ENCODE measurements around the gene NTSR1. TPM values are rescaled to one million over a fixed set of nuclear protein-coding genes. Genes with fewer than 3 reads are reported as not detected.

The NTSR1 gene
- total and polyA plus RNA-seq, 4 donors: 0.02 to 3.7 (median 0.76) TPM

- TF ChIP-seq CTCF (IDR thresholded peaks at IDR 0.05; ENCODE audit: control extremely low read depth, extremely low read depth): no peak
- H3K4me1 ChIP-seq (ENCODE audit: control insufficient read depth in 5 of 5, insufficient read depth in 5 of 5, low read length in 5 of 5): peaks cover 0 to 28% (median 6%) of the 10 kb centered on the region in 5 donors
- H3K4me3 ChIP-seq: no peak overlapping the region
- H3K9me3 ChIP-seq (ENCODE audit: control insufficient read depth in 4 of 4, insufficient read depth in 3 of 4, low read length in 3 of 4): no peaks in the 10 kb centered on the region
- no peak for DNase-seq
- H3K27me3 ChIP-seq (ENCODE audit: control insufficient read depth in 3 of 3, insufficient read depth in 3 of 3, low read length in 2 of 3): no peaks in the 10 kb centered on the region
- H3K36me3 ChIP-seq (ENCODE audit: control insufficient read depth in 4 of 4, insufficient read depth in 4 of 4, low read length in 4 of 4): peaks cover 0 to 14% (median 0%) of the 10 kb centered on the region in 4 donors
- H3K9ac ChIP-seq (ENCODE audit: insufficient read depth in 1 of 2, low read length in 2 of 2): no peak overlapping the region
- ATAC-seq (ENCODE audit: insufficient read depth, low FRiP score): no peak
- H3K27ac ChIP-seq (ENCODE audit: low read depth in 1 of 2, low read length in 1 of 2): peak overlapping the region in 1 of 2 donors; percentile 38
- 69 to 84% methylated on average over 26 to 29 of the region's 33 CpGs for WGBS, 2 donors
Observed at GRCh38 chr20:62665826-62666735, 42.6 kb upstream of the NTSR1 start.

GRCh38 chr20:62666736-62667529 lies 41.7 kb upstream of the NTSR1 start:
- no peak overlapping the region for H3K9ac ChIP-seq (ENCODE audit: insufficient read depth in 1 of 2, low read length in 2 of 2)
- peaks cover 0 to 16% (median 0%) of the 10 kb centered on the region in 4 donors for H3K36me3 ChIP-seq (ENCODE audit: control insufficient read depth in 4 of 4, insufficient read depth in 4 of 4, low read length in 4 of 4)
- H3K27ac ChIP-seq (ENCODE audit: low read depth in 1 of 2, low read length in 1 of 2): peak overlapping the region in 1 of 2 donors; percentile 38
- H3K4me1 ChIP-seq (ENCODE audit: control insufficient read depth in 5 of 5, insufficient read depth in 5 of 5, low read length in 5 of 5): peaks cover 0 to 28% (median 6%) of the 10 kb centered on the region in 5 donors
- H3K27me3 ChIP-seq (ENCODE audit: control insufficient read depth in 3 of 3, insufficient read depth in 3 of 3, low read length in 2 of 3): no peaks in the 10 kb centered on the region
- no peak for TF ChIP-seq CTCF (IDR thresholded peaks at IDR 0.05; ENCODE audit: control extremely low read depth, extremely low read depth)
- peak; percentile 57 to 77 (median 76) for DNase-seq
- WGBS, 2 donors: 43 to 67% methylated on average over 27 of the region's 27 CpGs
- ATAC-seq (ENCODE audit: insufficient read depth, low FRiP score): peak; percentile 54
- no peak overlapping the region for H3K4me3 ChIP-seq
- H3K9me3 ChIP-seq (ENCODE audit: control insufficient read depth in 4 of 4, insufficient read depth in 3 of 4, low read length in 3 of 4): no peaks in the 10 kb centered on the region

- H3K4me3 ChIP-seq: no peak overlapping the region
- peak in 1 of 3 donors; percentile 34 for DNase-seq
- peaks cover 0 to 28% (median 6%) of the 10 kb centered on the region in 5 donors for H3K4me1 ChIP-seq (ENCODE audit: control insufficient read depth in 5 of 5, insufficient read depth in 5 of 5, low read length in 5 of 5)
Observed at GRCh38 chr20:62667530-62668440, 40.9 kb upstream of the NTSR1 start.

More at GRCh38 chr20:62667530-62668440, 40.9 kb upstream of the NTSR1 start:
- H3K36me3 ChIP-seq (ENCODE audit: control insufficient read depth in 4 of 4, insufficient read depth in 4 of 4, low read length in 4 of 4): peaks cover 0 to 16% (median 0%) of the 10 kb centered on the region in 4 donors
- no peaks in the 10 kb centered on the region for H3K9me3 ChIP-seq (ENCODE audit: control insufficient read depth in 4 of 4, insufficient read depth in 3 of 4, low read length in 3 of 4)
- no peak overlapping the region for H3K27ac ChIP-seq (ENCODE audit: low read depth in 1 of 2, low read length in 1 of 2)
- no peak for ATAC-seq (ENCODE audit: insufficient read depth, low FRiP score)
- WGBS, 2 donors: 69 to 85% methylated on average over 30 of the region's 30 CpGs
- no peaks in the 10 kb centered on the region for H3K27me3 ChIP-seq (ENCODE audit: control insufficient read depth in 3 of 3, insufficient read depth in 3 of 3, low read length in 2 of 3)
- no peak overlapping the region for H3K9ac ChIP-seq (ENCODE audit: insufficient read depth in 1 of 2, low read length in 2 of 2)
- no peak for TF ChIP-seq CTCF (IDR thresholded peaks at IDR 0.05; ENCODE audit: control extremely low read depth, extremely low read depth)
